ENCODE data around the gene MORF4L2. TPM values are rescaled to one million over a fixed set of nuclear protein-coding genes. Genes with fewer than 3 reads are reported as not detected.

MORF4L2 gene
- 165 and 201 TPM in 2 replicates for total RNA-seq (2014; rRNA removed; shearing (Covaris generic))
- 223 and 257 TPM in 2 replicates for total RNA-seq (2022)
- percentile 98 among the genes with signal in this experiment for Bru-seq, nascent RNA
- percentile 99 among the genes with signal in this experiment for BruChase-seq, experiment 1, labeled RNA remaining after a 6-hour chase
- BruChase-seq, experiment 2, labeled RNA remaining after a 2-hour chase: percentile 99 among the genes with signal in this experiment
- long read RNA-seq, transcript MORF4L2-215 (4 exons, 451 nt): major isoform, 116 of 307 reads
- long read RNA-seq, transcript MORF4L2-209 (5 exons, 869 nt): minor isoform, 36 of 307 reads
- long read RNA-seq, transcript MORF4L2-210 (3 exons, 1,830 nt): minor isoform, 15 of 307 reads
- long read RNA-seq, transcript MORF4L2-203 (4 exons, 1,983 nt): minor isoform, 51 of 307 reads
- long read RNA-seq, partial matches to known transcripts: 7 of 307 reads
- long read RNA-seq, other reads (novel, unspliced or antisense): 66 of 307 reads

GRCh38 chrX:103686199-103687072 lies at the start of gene MORF4L2:
Gene MORF4L2 (minus strand): TSS chrX:103686699. CDS start chrX:103677027, 9,672 bp downstream.
- Histone ChIP-seq H3K4me1 (ENCODE audit: insufficient read depth, low read length, poor library complexity, severe bottlenecking) (peaks cover 16% of the 10 kb centered on the region), H3K9me2 (ENCODE audit: insufficient read depth, low read length) (no peaks in the 10 kb centered on the region), H3K4me3 (ENCODE audit: low read depth, low read length, poor library complexity, severe bottlenecking) (peak within 1 kb of the TSS; percentile 92), H3K36me3 (ENCODE audit: insufficient read depth, low read length) (peaks cover 35% of the 10 kb centered on the region), H3K4me2 (ENCODE audit: low read length) (peak within 1 kb of the TSS; percentile 82), H4K20me1 (ENCODE audit: insufficient read depth, low read length) (0 out of 2 replicates have a peak, but pooled peaks cover 5% of the 10 kb centered on the region), H2AFZ (ENCODE audit: low read length) (peak within 1 kb of the TSS; percentile 88; the same call in 1 of the 2 replicates), H3K27ac (ENCODE audit: low read depth, low read length, poor library complexity, severe bottlenecking) (peak within 1 kb of the TSS; percentile 90), H3K9me3 (ENCODE audit: low read length) (no peaks in the 10 kb centered on the region), H3K79me2 (ENCODE audit: insufficient read depth, low read depth, low read length) (peaks cover 46% of the 10 kb centered on the region)
- TSS peak; percentile 81 for BruUV-seq (replicated peaks)
- no peak for TF ChIP-seq EZH2phosphoT487 (IDR thresholded peaks at IDR 0.05; ENCODE audit: borderline replicate concordance, low read depth, low read length)
- no peak for TF ChIP-seq CTCF (conservative IDR thresholded peaks at IDR 0.05; ENCODE audit: low read length)
- CTCF ChIA-PET (ENCODE audit: unreplicated experiment): no interaction called here
- POLR2A ChIA-PET: interaction anchor here (0.6 to 1.5 kb wide), 5 partner anchors 14 to 431 kb away, joined by 3 to 5 read pairs (median 3); partner anchors contain the start of gene TCEAL8
- peak; percentile 95 for DNase-seq (ENCODE audit: low spot score)
- intact Hi-C loops (cut with micrococcal nuclease; ENCODE audit: unreplicated experiment): loop anchor here (1.0 to 2.0 kb wide), 4 partner anchors 58 to 480 kb away; partner anchors contain the start of genes FAM199X and TCEAL1

- no peak overlapping the region for H2AFZ ChIP-seq (ENCODE audit: low read length)
- H3K4me1 ChIP-seq (ENCODE audit: insufficient read depth, low read length, poor library complexity, severe bottlenecking): peaks cover 12% of the 10 kb centered on the region
- TF ChIP-seq CTCF (conservative IDR thresholded peaks at IDR 0.05; ENCODE audit: low read length): no peak
- no peak for TF ChIP-seq EZH2phosphoT487 (IDR thresholded peaks at IDR 0.05; ENCODE audit: borderline replicate concordance, low read depth, low read length)
- H3K27ac ChIP-seq (ENCODE audit: low read depth, low read length, poor library complexity, severe bottlenecking): no peak overlapping the region
- no peak overlapping the region for H3K4me3 ChIP-seq (ENCODE audit: low read depth, low read length, poor library complexity, severe bottlenecking)
- no peak overlapping the region for H3K4me2 ChIP-seq (ENCODE audit: low read length)
- intact Hi-C loops (cut with micrococcal nuclease; ENCODE audit: unreplicated experiment): no loop called here
- ChIA-PET POLR2A (no interaction called here), CTCF (ENCODE audit: unreplicated experiment) (no interaction called here)
- no TSS peak for BruUV-seq (replicated peaks)
- DNase-seq (ENCODE audit: low spot score): no peak
- H4K20me1 ChIP-seq (ENCODE audit: insufficient read depth, low read length): no peaks in the 10 kb centered on the region
- H3K36me3 ChIP-seq (ENCODE audit: insufficient read depth, low read length): no peaks in the 10 kb centered on the region
- no peaks in the 10 kb centered on the region for H3K79me2 ChIP-seq (ENCODE audit: insufficient read depth, low read depth, low read length)
- no peaks in the 10 kb centered on the region for H3K9me2 ChIP-seq (ENCODE audit: insufficient read depth, low read length)
- H3K9me3 ChIP-seq (ENCODE audit: low read length): no peaks in the 10 kb centered on the region
These were observed 47.7 kb upstream of the MORF4L2 start for GRCh38 chrX:103734125-103734760.

All from OCI-LY7 (cell line).